K562 (cell line): ENCODE results near the gene TRIM33. TPM values are rescaled to one million over a fixed set of nuclear protein-coding genes. Genes with fewer than 3 reads are reported as not detected.
A peak's percentile ranks its signal among the peaks of the same experiment; 100 is the strongest.

ENCODE experiments used
- BCLAF1 ChIP-seq, 2 experiments: fragments of 450-650 bp in 1 of 2; IDR thresholded peaks; 2 replicates each; pipeline ENCODE4 v1.6.1; 2011 to 2017; ENCODE audit warnings: low read depth in 2 of 2, antibody characterized with exemption in 1 of 2, borderline replicate concordance in 1 of 2, low read length in 1 of 2, mild to moderate bottlenecking in 1 of 2, mixed read lengths in 1 of 2; ENCODE audit not compliant: control insufficient read depth in 1 of 2
- DIDO1 ChIP-seq: fragments of 450-650 bp; IDR thresholded peaks from 2 replicates; pipeline ENCODE4 v1.6.1; 2016; ENCODE audit warnings: low read depth, missing biosample characterization, missing genetic modification characterization
- DNMT1 ChIP-seq: fragments of 450-650 bp; IDR thresholded peaks from 2 replicates; pipeline ENCODE4 v1.6.1; 2016; ENCODE audit warnings: antibody characterized with exemption, mild to moderate bottlenecking
- ELF1 ChIP-seq: fragments of 200-800 bp; sonication (Bioruptor generic); IDR thresholded peaks from 2 replicates; pipeline ENCODE4 v1.6.1; 2016; ENCODE audit warnings: missing genetic modification characterization, missing compliant biosample characterization
- GABPB2 ChIP-seq: fragments of 250-450 bp; sonication (Bioruptor Pico); conservative IDR thresholded peaks from 2 replicates; pipeline ENCODE4 v1.5.1; 2021; ENCODE audit warnings: mild to moderate bottlenecking
- HNRNPK ChIP-seq: fragments of 200-400 bp; formaldehyde crosslinking; IDR thresholded peaks from one replicate; pipeline ENCODE4 v1.6.1; 2018; ENCODE audit warnings: mild to moderate bottlenecking, low read depth, low read length; ENCODE audit not compliant: poor library complexity, severe bottlenecking
- MAFK ChIP-seq: IDR thresholded peaks from 2 replicates; pipeline ENCODE4 v1.6.1; 2011; ENCODE audit warnings: low read length, improper control_type of control experiment
- MCM2 ChIP-seq: fragments of 450-650 bp; IDR thresholded peaks from 2 replicates; pipeline ENCODE4 v1.6.1; 2017; ENCODE audit warnings: low read depth, mild to moderate bottlenecking
- NCOA2 ChIP-seq, 2 experiments: fragments of 450-650 bp; IDR thresholded peaks; 2 replicates each; pipeline ENCODE4 v1.6.1; 2018; ENCODE audit warnings: mild to moderate bottlenecking in 2 of 2, moderate library complexity in 1 of 2; ENCODE audit not compliant: partially characterized antibody in 2 of 2
- NR2C2 ChIP-seq, 2 experiments: fragments of 200-800 bp in 1 of 2; sonication (Bioruptor generic) in 1 of 2; sonication (generic) in 1 of 2; formaldehyde crosslinking in 1 of 2; IDR thresholded peaks; 2 replicates each; pipeline versions ENCODE4 v1.6.1 to v1.8.0; 2016 to 2022; ENCODE audit warnings: mild to moderate bottlenecking in 1 of 2, missing compliant biosample characterization in 1 of 2, missing genetic modification characterization in 1 of 2, missing genetic modification reagents in 1 of 2
- PHB2 ChIP-seq: fragments of 450-650 bp; IDR thresholded peaks from 2 replicates; pipeline ENCODE4 v1.6.1; 2017; ENCODE audit warnings: low read depth
- RBM34 ChIP-seq: fragments of 200-400 bp; formaldehyde crosslinking; IDR thresholded peaks from 2 replicates; pipeline ENCODE4 v1.6.1; 2018; ENCODE audit warnings: low read length, borderline replicate concordance; ENCODE audit not compliant: insufficient read depth
- SP2 ChIP-seq: IDR thresholded peaks from 2 replicates; pipeline ENCODE4 v1.6.1; 2011; ENCODE audit warnings: mild to moderate bottlenecking, low read depth, low read length, moderate library complexity; ENCODE audit not compliant: poor library complexity, severe bottlenecking; ENCODE audit errors: extremely low read depth
- WHSC1 ChIP-seq: IDR thresholded peaks from one replicate; pipeline ENCODE4 v1.6.1; 2012; ENCODE audit warnings: low read length, control low read depth, inconsistent platforms
- ZBTB34 ChIP-seq: fragments of 250-450 bp; sonication (Bioruptor Pico); IDR thresholded peaks from 2 replicates; pipeline ENCODE4 v1.8.0; 2021; ENCODE audit warnings: mild to moderate bottlenecking, moderate library complexity
- ZFX ChIP-seq: sonication (generic); formaldehyde crosslinking; IDR thresholded peaks from 2 replicates; pipeline ENCODE4 v1.8.0; 2022; ENCODE audit warnings: mild to moderate bottlenecking, missing genetic modification reagents, moderate library complexity
- ZNF140 ChIP-seq: fragments of 250-450 bp; sonication (Bioruptor Pico); IDR thresholded peaks from 2 replicates; pipeline ENCODE4 v1.8.0; 2021; ENCODE audit warnings: moderate library complexity, mild to moderate bottlenecking, inconsistent platforms
- ZNF347 ChIP-seq: fragments of 450-650 bp; formaldehyde crosslinking; IDR thresholded peaks from 2 replicates; pipeline ENCODE4 v1.4.0; 2020; ENCODE audit warnings: low read depth, mild to moderate bottlenecking, moderate library complexity
- ZNF584 ChIP-seq: fragments of 200-800 bp; sonication (Bioruptor generic); IDR thresholded peaks from 2 replicates; pipeline ENCODE4 v1.6.1; 2016; ENCODE audit warnings: low read depth, mild to moderate bottlenecking, missing genetic modification characterization, missing compliant biosample characterization
- ZNF830 ChIP-seq: fragments of 250-450 bp; sonication (Bioruptor Pico); IDR thresholded peaks from 2 replicates; pipeline ENCODE4 v1.5.0; 2021; ENCODE audit warnings: mild to moderate bottlenecking
- polyA plus RNA-seq, 8 experiments: library from polyadenylated mRNA; depleted of rRNA in 4 of 8; stranded (reverse) in 5 of 8; unstranded in 3 of 8; fragments of >200 nt; fragmentation: Nextera tagmentation in 2 of 8; fragmentation: Illumina TruSeq in 1 of 8; extraction: Ambion mirVana in 2 of 8; extraction: Trizol in 1 of 8; gene quantifications; 2 replicates each; pipeline versions ENCODE4 v1.2.1 to v1.2.3, GENCODE V29; 2011 to 2014; ENCODE audit warnings: inconsistent platforms in 1 of 8, missing spikeins in 1 of 8
- total RNA-seq, 7 experiments: library from RNA; depleted of rRNA in 6 of 7; stranded (reverse); fragments of >200 nt in 6 of 7; fragmentation: Illumina TruSeq in 2 of 7; extraction: Trizol in 2 of 7; gene quantifications; 2 replicates each; pipeline versions ENCODE4 v1.2.1 to v1.2.3, GENCODE V29; 2011 to 2021; ENCODE audit warnings: low replicate concordance in 1 of 7

TRIM33 gene
- total and polyA plus RNA-seq, 9 of the 15 experiments (the other 6 are each of a cell fraction or from before 2014, with no cell fraction given): 9.3 to 58.4 (median 40.2) TPM

GRCh38 chr1:114388432-114389003 is 122.5 kb downstream of the TRIM33 start (continued):
- TF ChIP-seq BCLAF1 (IDR thresholded peaks at IDR 0.05; ENCODE audit: borderline replicate concordance in 1 of 2, control insufficient read depth in 1 of 2, low read depth in 2 of 2, low read length in 1 of 2): no peak
- no peak for TF ChIP-seq NCOA2 (IDR thresholded peaks at IDR 0.05; ENCODE audit: partially characterized antibody in 2 of 2)
- no peak for TF ChIP-seq MAFK
- no peak for TF ChIP-seq ZNF140 (CRISPR knock-in tag)
- TF ChIP-seq ZNF584 (CRISPR knock-in tag): 0 out of 2 replicates have a peak, but pooled peaks have one; percentile 68
- TF ChIP-seq HNRNPK: no peak
- no peak for TF ChIP-seq DIDO1 (tag)
- TF ChIP-seq DNMT1: no peak
- no peak for TF ChIP-seq WHSC1
- TF ChIP-seq ZBTB34 (CRISPR knock-in tag): no peak
- TF ChIP-seq ELF1 (tag): no peak; the same call in 1 of the 2 replicates
- TF ChIP-seq ZNF347: no peak
- TF ChIP-seq NR2C2 (CRISPR knock-in tag; IDR thresholded peaks at IDR 0.05): no peak
- TF ChIP-seq NR2C2 (tag; IDR thresholded peaks at IDR 0.05): no peak
- TF ChIP-seq ZNF830 (CRISPR knock-in tag): no peak
- TF ChIP-seq MCM2: no peak
- peak; percentile 56; the same call in 1 of the 2 replicates for TF ChIP-seq PHB2
- TF ChIP-seq ZFX (CRISPR knock-in tag): no peak
- TF ChIP-seq RBM34: no peak
- TF ChIP-seq SP2: no peak
- TF ChIP-seq GABPB2 (CRISPR knock-in tag): no peak
